Bronchial epithelial cell (primary cell): ENCODE measurements around the gene GCLC. TPM values are rescaled to one million over a fixed set of nuclear protein-coding genes. Genes with fewer than 3 reads are reported as not detected.

Experiments
- DNase-seq: peaks from one replicate; pipeline ENCODE4 v3.0.0-alpha.2; 2010; ENCODE audit warnings: low read depth
- FAIRE-seq: peaks from 2 replicates; lab custom pipeline; 2011; peaks lifted over from hg19 to GRCh38; lab: Jason Lieb, UNC
- H3K27me3 ChIP-seq: 2 replicates; pipeline ENCODE4 v1.5.1; 2011; ENCODE audit warnings: low read length; ENCODE audit not compliant: control insufficient read depth, insufficient read depth
- H3K36me3 ChIP-seq: 2 replicates; pipeline ENCODE4 v1.5.1; 2011; ENCODE audit warnings: low read length; ENCODE audit not compliant: control insufficient read depth, insufficient read depth
- H3K4me3 ChIP-seq: 2 replicates; pipeline ENCODE4 v1.5.1; 2011; ENCODE audit warnings: mild to moderate bottlenecking, low read depth, low read length, control low read depth
- CTCF ChIP-seq: IDR thresholded peaks from 2 replicates; pipeline ENCODE4 v1.5.1; 2011; ENCODE audit warnings: mild to moderate bottlenecking, moderate library complexity, low read length, control low read depth, inconsistent platforms; ENCODE audit not compliant: insufficient read depth, severe bottlenecking
- total RNA-seq: library from RNA; depleted of rRNA; stranded (reverse); fragments of >200 nt; gene quantifications from 2 replicates; pipeline ENCODE4 v1.2.1, GENCODE V29; 2014

GCLC gene
- total RNA-seq, 1 donor from 2014 or later = 74.8 TPM

DNA sequence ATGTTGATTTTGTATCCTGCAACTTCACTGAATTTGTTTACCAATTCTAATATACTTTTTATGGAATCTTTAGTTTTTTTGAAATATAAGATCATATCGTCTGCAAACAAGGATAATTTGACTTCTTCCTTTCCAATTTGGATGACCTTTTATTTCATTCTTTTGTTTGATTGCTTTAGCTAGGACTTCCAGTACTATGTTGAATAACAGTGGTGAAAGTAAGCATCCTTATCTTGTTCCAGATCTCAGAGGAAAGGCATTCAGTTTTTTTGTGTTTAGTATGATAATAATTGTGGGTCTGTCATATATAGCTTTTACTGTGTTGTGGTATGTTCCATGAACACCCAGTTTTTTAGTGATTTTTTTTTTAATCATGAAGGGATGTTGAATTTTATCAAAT lies 75.7 kb downstream of the GCLC start:
- DNase-seq (no peak), FAIRE-seq (no peak)
- no peak overlapping the region for H3K4me3 ChIP-seq
- H3K27me3 ChIP-seq = no peaks in the 10 kb centered on the region
- H3K36me3 ChIP-seq = no peaks in the 10 kb centered on the region
- no peak for TF ChIP-seq CTCF

- no peaks in the 10 kb centered on the region for H3K36me3 ChIP-seq
- no peak overlapping the region for H3K4me3 ChIP-seq
- H3K27me3 ChIP-seq = no peaks in the 10 kb centered on the region
- peak; percentile 55 for DNase-seq
- TF ChIP-seq CTCF = no peak
- no peak for FAIRE-seq
These were observed 78.6 kb downstream of the GCLC start for GRCh38 chr6:53466257-53466656.

DNA sequence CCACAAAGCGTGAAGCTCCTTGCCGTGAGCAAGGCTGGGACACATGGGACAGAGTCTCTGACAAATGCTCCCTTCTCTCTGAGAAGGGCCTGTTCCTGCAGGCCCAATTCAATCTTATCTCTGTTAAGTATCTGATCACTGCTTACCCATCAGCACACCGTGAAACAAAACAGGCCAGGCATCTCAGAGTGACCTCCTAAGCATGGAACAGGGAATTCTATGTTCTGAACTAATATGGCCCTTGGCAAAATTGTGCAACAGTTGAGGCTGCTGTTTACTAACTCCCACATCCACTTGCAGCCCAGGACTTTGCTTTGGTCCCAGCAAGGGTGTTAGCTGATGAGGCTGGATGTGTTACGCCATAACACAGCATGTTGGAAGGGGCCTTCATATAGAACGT lies 79.2 kb downstream of the GCLC start:
- TF ChIP-seq CTCF = no peak
- FAIRE-seq (peak; percentile 50), DNase-seq (peak; percentile 78)
- H3K4me3 ChIP-seq = no peak overlapping the region
- H3K27me3 ChIP-seq = no peaks in the 10 kb centered on the region
- no peaks in the 10 kb centered on the region for H3K36me3 ChIP-seq

GRCh38 chr6:53464927-53465460 lies 79.9 kb downstream of the GCLC start:
- no peak for FAIRE-seq
- TF ChIP-seq CTCF = no peak
- Histone ChIP-seq H3K27me3 (no peaks in the 10 kb centered on the region), H3K4me3 (no peak overlapping the region), H3K36me3 (no peaks in the 10 kb centered on the region)
- DNase-seq = peak; percentile 35

DNA sequence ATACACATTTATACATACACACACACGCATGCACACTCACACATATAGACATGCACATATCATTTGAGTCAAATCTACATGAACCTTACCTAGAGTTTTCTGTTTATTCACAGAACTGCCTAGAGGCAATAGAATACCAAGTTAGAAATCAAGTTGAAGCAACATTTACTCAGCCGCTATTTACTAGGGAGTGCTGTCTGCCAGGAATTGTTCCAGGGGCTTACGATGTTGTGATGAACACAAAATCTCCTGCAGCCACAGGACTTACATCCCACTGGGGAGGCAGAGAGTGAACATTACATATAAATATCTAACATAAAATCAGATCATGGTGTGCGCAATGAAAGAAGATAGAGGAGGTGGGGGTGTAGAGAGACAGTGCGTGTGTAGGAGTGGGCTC lies 80.4 kb downstream of the GCLC start:
- no peak for DNase-seq
- no peaks in the 10 kb centered on the region for H3K27me3 ChIP-seq
- TF ChIP-seq CTCF = no peak

GRCh38 chr6:53461696-53462095 lies 83.2 kb downstream of the GCLC start:
- TF ChIP-seq CTCF = no peak
- H3K36me3 ChIP-seq = no peaks in the 10 kb centered on the region
- FAIRE-seq = no peak
- H3K27me3 ChIP-seq = no peaks in the 10 kb centered on the region
- no peak overlapping the region for H3K4me3 ChIP-seq
- DNase-seq = no peak

More for the DNA sequence above, 80.4 kb downstream of the GCLC start:
- Histone ChIP-seq H3K4me3 (no peak overlapping the region), H3K36me3 (no peaks in the 10 kb centered on the region)
- FAIRE-seq = no peak
